Activated T-helper 2 cell treated with anti-CD3 and anti-CD28 coated beads, Interferon-gamma antibody, Interleukin-2, Interleukin-4, amounts not matched to agents 10 μg/mL and 5 μg/mL and 100 μg/mL, durations not matched to agents 14 hours and 24 hours and 36 hours (primary cell): ENCODE measurements around the gene LASP1. TPM values are rescaled to one million over a fixed set of nuclear protein-coding genes. Genes with fewer than 3 reads are reported as not detected.
"Not testable (repeated sequence)": the region's sequence is repeated elsewhere in the genome, so short reads cannot be mapped to it uniquely, and the experiment has no call there.

Experiments used
- DNase-seq: peaks from one replicate; pipeline ENCODE4 v3.0.0; 2021; ENCODE audit warnings: low spot score
- H3K27ac Mint-ChIP-seq: one replicate; pipeline ENCODE4 v1.8.0; 2021; ENCODE audit warnings: mixed read lengths
- H3K27me3 Mint-ChIP-seq: one replicate; pipeline ENCODE4 v1.8.0; 2021; ENCODE audit warnings: low read depth, mixed read lengths
- H3K36me3 Mint-ChIP-seq: one replicate; pipeline ENCODE4 v1.8.0; 2021; ENCODE audit warnings: low read depth, mixed read lengths
- H3K4me1 Mint-ChIP-seq: one replicate; pipeline ENCODE4 v1.8.0; 2021; ENCODE audit warnings: low read depth, mixed read lengths
- H3K4me3 Mint-ChIP-seq: one replicate; pipeline ENCODE4 v1.8.0; 2021; ENCODE audit warnings: low read depth, mild to moderate bottlenecking, moderate library complexity, mixed read lengths
- H3K9me3 Mint-ChIP-seq: one replicate; pipeline ENCODE4 v1.8.0; 2021; ENCODE audit warnings: mixed read lengths
- intact Hi-C: fragments of 100-400 bp; cut with micrococcal nuclease; formaldehyde crosslinking; loops from one replicate; pipeline ENCODE4 v1.15.1; 2023
- total RNA-seq: library from RNA; stranded (reverse); gene quantifications from 2 replicates; pipeline ENCODE4 v1.2.3, GENCODE V29; 2022

LASP1 gene
- total RNA-seq, 1 donor from 2014 or later = 151 TPM

DNA sequence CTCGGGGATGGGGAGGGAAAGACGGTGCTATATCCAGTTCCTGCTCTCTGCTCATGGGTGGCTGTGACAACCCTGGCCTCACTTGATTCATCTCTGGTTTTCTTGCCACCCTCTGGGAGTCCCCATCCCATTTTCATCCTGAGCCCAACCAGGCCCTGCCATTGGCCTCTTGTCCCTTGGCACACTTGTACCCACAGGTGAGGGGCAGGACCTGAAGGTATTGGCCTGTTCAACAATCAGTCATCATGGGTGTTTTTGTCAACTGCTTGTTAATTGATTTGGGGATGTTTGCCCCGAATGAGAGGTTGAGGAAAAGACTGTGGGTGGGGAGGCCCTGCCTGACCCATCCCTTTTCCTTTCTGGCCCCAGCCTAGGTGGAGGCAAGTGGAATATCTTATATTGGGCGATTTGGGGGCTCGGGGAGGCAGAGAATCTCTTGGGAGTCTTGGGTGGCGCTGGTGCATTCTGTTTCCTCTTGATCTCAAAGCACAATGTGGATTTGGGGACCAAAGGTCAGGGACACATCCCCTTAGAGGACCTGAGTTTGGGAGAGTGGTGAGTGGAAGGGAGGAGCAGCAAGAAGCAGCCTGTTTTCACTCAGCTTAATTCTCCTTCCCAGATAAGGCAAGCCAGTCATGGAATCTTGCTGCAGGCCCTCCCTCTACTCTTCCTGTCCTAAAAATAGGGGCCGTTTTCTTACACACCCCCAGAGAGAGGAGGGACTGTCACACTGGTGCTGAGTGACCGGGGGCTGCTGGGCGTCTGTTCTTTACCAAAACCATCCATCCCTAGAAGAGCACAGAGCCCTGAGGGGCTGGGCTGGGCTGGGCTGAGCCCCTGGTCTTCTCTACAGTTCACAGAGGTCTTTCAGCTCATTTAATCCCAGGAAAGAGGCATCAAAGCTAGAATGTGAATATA is 50.8 kb downstream of the LASP1 start:
- intact Hi-C loops = no loop called here
- no peak for DNase-seq
- Mint-ChIP-seq H3K9me3 (no peaks in the 10 kb centered on the region), H3K4me1 (peaks cover 12% of the 10 kb centered on the region), H3K27ac (no peak overlapping the region), H3K36me3 (peaks cover 38% of the 10 kb centered on the region), H3K27me3 (no peaks in the 10 kb centered on the region), H3K4me3 (no peak overlapping the region)

DNA sequence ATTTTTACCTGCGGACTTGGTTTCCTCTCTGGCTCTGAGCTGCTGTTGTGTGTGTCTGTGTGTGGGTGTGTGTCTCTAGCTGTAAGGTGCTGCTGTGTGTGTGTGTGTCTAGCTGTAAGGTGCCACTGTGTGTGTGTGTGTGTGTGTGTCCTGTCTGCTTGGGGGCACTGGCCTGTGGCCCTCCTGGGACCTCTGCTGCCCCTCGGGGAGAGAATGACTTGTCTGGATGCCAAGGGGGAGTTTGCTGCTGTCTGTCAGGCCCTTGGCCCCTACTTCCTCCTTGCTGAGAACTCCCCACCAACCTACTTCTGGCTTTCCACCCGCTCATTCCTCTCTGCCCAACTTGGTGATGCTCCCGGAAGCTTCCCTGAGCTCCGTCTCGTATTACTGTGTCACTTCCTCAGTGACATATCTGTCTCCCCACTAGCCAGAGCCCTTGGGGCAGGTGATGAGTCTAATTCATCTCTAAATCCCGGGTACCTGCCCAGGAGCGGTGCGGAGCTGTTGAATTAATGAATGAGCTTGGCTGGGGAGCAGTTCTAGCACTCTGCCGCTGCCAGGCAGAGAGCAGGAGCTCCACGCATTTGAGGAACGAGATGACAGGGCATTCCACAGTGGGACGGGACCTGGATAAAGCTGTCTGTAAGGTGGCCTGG is 52.0 kb downstream of the LASP1 start:
- no peak overlapping the region for H3K27ac Mint-ChIP-seq
- peaks cover 22% of the 10 kb centered on the region for H3K4me1 Mint-ChIP-seq
- H3K27me3 Mint-ChIP-seq = no peaks in the 10 kb centered on the region
- H3K4me3 Mint-ChIP-seq = no peak overlapping the region
- intact Hi-C loops = no loop called here
- H3K9me3 Mint-ChIP-seq = no peaks in the 10 kb centered on the region
- DNase-seq = peak; percentile 5
- H3K36me3 Mint-ChIP-seq = peaks cover 31% of the 10 kb centered on the region

DNA sequence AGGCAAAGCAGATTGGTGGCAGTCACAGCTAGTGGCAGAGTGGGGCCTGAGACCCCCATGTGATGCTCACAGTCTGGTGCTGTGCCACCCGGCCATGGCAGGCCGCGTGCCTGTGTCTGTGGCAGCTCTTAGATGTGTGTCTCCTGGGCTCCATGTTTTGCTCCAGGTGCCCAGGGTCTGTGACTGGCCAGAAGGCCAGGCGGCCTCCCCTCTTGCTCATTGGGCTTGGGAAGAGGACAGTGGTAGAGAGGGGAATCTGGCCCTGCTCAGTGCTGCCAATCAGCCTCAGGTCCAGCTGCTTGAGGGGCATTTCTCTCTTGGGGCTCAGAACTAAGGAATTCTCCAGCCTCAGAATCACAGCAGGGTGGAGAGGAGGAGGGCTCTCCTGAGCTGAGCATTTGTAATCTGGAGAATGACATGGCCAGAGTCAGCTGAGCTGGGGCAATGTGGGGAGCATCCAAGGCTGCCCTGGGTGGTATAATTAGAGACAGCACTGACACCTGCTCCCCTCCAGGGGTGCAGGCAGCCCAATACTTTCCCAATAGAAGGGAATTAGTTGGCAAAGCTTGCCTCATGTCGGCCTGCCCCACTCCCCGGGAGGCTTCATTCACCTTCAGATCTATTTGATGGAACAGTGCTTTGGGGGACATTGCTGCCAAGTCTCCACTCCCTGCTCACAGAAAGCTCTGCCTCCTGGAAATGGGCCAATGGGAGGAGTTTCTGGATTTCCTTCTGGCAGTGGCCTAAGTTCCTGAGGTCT is 52.9 kb downstream of the LASP1 start:
- H3K4me3 Mint-ChIP-seq = no peak overlapping the region
- no peaks in the 10 kb centered on the region for H3K9me3 Mint-ChIP-seq
- peaks cover 26% of the 10 kb centered on the region for H3K4me1 Mint-ChIP-seq
- DNase-seq = peak; percentile 6
- H3K27me3 Mint-ChIP-seq = no peaks in the 10 kb centered on the region
- intact Hi-C loops = no loop called here
- peaks cover 25% of the 10 kb centered on the region for H3K36me3 Mint-ChIP-seq
- no peak overlapping the region for H3K27ac Mint-ChIP-seq

DNA sequence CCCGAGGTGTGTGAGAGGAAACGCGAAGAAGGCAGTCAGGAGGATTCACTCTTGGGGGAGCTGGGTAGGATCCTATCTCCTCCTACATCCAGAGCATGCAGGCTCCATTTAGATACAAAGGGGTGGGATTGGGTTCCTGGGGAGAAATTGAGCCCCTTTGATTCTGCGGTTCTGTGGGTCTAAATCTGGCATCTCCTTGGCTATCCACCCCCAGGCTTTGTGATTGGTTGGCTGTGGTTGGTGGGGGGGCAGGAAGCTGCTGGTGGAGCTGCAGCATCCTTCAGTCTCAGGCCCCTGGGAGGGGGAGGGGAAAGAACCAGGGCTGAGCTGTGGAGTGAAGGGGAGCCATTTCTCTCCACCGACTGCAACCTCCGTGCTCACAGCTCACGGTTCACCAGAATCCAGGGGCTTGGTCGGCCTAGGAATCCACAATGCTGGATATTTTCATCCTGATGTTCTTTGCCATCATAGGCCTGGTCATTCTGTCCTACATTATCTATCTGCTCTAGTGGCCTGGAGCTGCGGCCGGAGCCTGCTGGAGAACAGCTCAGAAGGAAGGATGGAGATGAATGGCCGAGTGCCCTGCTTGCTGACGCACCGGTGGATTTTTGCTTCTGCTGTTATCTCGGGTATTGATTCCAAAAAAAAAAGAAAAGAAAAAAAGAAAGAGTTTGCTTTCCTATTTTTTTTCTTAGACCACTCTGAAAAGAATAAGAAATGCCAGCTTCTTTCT is 55.6 kb downstream of the LASP1 start, which contains the start of gene LASP1NB:
Gene LASP1NB, plus strand, starts transcription at position 352 of the 733 bp plus-strand sequence.
- H3K9me3 Mint-ChIP-seq = no peaks in the 10 kb centered on the region
- intact Hi-C loops = no loop called here
- no peaks in the 10 kb centered on the region for H3K27me3 Mint-ChIP-seq
- H3K36me3 Mint-ChIP-seq = peaks cover 2% of the 10 kb centered on the region
- no peak for DNase-seq
- H3K27ac Mint-ChIP-seq = no peak within 1 kb of the TSS
- peaks cover 24% of the 10 kb centered on the region for H3K4me1 Mint-ChIP-seq
- no peak within 1 kb of the TSS for H3K4me3 Mint-ChIP-seq

DNA sequence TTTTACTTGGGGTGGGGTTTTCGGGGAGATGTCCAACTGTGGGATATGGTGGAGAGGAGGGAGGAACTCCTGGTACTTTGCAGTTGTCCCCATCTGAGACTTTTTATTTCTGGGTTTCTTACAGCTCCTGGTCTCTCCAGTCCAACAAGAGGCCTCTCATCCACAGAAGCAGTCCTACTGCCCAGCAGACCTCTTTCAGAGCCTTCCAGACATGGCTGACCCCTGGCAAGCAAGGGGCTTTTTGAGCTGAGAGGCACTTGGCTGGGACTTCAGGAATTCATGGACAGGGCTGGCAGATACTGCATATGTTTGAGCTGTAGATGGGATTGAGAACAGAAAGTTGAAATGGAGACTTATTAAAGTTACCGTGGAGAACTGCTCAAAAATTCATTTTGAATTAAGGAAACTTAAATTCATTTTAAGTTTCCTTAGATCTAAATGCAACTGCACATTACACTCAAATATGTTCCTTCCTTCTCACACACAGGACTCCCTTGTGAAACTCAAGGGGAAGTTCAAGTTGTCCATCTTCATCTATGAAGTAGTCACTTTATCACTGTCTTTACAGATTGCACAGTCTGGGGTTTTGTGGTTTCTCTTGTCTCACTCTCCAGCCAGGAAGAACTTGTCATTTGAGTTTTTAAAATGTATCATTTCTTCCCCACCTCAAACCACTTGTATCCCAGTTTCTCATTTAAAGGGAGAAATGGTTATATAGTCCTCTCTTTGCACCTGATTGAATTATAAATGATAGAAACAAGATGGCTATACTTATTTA is 56.6 kb downstream of the LASP1 start:
- H3K9me3 Mint-ChIP-seq = no peaks in the 10 kb centered on the region
- H3K36me3 Mint-ChIP-seq = no peaks in the 10 kb centered on the region
- no peak for DNase-seq
- H3K27me3 Mint-ChIP-seq = no peaks in the 10 kb centered on the region
- H3K4me1 Mint-ChIP-seq = peaks cover 24% of the 10 kb centered on the region
- H3K4me3 Mint-ChIP-seq = peak overlapping the region; percentile 23
- intact Hi-C loops = loop anchor here (2.0 kb wide), 2 partner anchors 28 to 56 kb away; partner anchors contain the start of gene LASP1
- H3K27ac Mint-ChIP-seq = peak overlapping the region; percentile 44

DNA sequence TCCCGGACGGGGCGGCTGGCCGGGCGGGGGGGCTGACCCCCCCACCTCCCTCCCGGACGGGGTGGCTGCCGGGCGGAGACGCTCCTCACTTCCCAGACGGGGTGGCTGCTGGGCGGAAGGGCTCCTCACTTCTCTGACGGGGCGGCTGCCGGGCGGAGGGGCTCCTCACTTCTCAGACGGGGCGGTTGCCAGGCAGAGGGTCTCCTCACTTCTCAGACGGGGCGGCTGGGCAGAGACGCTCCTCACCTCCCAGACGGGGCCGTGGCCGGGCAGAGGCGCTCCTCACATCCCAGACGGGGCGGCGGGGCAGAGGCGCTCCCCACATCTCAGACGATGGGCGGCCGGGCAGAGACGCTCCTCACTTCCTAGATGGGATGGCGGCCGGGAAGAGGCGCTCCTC is 60.9 kb downstream of the LASP1 start:
- H3K9me3 Mint-ChIP-seq, H3K36me3 Mint-ChIP-seq, intact Hi-C loops, DNase-seq, H3K4me3 Mint-ChIP-seq, H3K27ac Mint-ChIP-seq: not testable (repeated sequence)
- peaks cover 14% of the 10 kb centered on the region for H3K4me1 Mint-ChIP-seq
- peaks cover 13% of the 10 kb centered on the region for H3K27me3 Mint-ChIP-seq

DNA sequence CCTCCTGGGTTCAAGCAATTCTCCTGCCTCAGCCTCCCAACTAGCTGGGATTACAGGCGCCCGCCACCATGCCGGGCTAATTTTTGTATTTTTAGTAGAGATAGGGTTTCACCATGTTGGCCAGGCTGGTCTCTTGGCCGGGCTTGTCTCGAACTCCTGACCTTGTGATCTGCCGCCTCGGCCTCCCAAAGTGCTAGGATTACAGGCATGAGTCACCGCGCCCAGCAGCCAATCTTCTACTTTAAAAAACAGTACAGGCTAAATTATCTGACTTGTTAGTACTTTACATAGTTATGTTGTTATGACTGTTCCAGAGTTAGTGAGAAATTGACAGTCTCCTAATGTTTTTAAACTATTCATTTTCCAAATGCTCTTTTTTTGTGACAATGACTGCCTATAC is 64.1 kb downstream of the LASP1 start:
- intact Hi-C loops, H3K9me3 Mint-ChIP-seq, H3K4me3 Mint-ChIP-seq, H3K27ac Mint-ChIP-seq, H3K4me1 Mint-ChIP-seq, DNase-seq, H3K36me3 Mint-ChIP-seq: not testable (repeated sequence)
- H3K27me3 Mint-ChIP-seq = peaks cover 21% of the 10 kb centered on the region

DNA sequence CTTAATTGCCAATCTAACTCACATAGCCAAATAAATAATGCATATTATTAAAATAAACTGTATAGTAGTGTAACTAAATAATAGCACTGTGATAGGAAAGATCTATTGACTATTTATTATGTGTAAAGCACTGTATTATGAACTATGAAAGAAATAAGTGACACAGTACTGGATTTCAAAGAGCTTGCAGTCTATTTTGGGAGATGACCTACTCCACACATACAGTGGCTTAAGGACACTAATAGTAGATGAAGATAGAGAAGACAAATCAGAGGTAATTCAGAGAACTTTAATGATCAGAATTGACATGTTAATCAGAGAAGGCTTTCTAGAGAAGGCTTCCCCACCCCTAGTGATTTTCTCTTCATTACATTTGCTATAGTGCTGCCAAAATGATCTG is 70.1 kb downstream of the LASP1 start:
- H3K4me3 Mint-ChIP-seq = no peak overlapping the region
- H3K4me1 Mint-ChIP-seq = peaks cover 7% of the 10 kb centered on the region
- no peaks in the 10 kb centered on the region for H3K9me3 Mint-ChIP-seq
- H3K36me3 Mint-ChIP-seq = no peaks in the 10 kb centered on the region
- no peak for DNase-seq
- no peak overlapping the region for H3K27ac Mint-ChIP-seq
- intact Hi-C loops = no loop called here
- H3K27me3 Mint-ChIP-seq = peaks cover 14% of the 10 kb centered on the region

DNA sequence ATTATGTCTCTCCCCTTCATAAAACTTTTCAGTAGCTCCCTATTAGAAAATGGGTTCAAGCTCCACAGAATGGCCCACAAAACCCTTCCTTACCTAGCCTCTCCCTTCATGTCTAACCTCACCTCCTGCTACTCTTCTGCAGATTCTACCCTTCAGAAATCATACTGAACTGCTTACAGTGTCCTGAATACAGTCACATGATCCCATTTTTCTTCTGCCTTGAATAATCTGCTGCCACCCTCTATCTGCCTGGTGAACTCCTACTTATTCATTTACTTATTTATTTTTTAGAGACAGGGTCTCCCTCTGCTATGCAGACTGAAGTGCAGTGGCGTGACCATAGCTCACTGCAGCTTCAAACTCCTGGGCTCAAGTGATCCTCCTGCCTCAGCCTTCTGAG is 70.5 kb downstream of the LASP1 start:
- no peak for DNase-seq
- Mint-ChIP-seq H3K27ac (no peak overlapping the region), H3K4me3 (no peak overlapping the region), H3K4me1 (peaks cover 7% of the 10 kb centered on the region), H3K36me3 (no peaks in the 10 kb centered on the region), H3K9me3 (no peaks in the 10 kb centered on the region), H3K27me3 (peaks cover 12% of the 10 kb centered on the region)
- intact Hi-C loops = no loop called here

DNA sequence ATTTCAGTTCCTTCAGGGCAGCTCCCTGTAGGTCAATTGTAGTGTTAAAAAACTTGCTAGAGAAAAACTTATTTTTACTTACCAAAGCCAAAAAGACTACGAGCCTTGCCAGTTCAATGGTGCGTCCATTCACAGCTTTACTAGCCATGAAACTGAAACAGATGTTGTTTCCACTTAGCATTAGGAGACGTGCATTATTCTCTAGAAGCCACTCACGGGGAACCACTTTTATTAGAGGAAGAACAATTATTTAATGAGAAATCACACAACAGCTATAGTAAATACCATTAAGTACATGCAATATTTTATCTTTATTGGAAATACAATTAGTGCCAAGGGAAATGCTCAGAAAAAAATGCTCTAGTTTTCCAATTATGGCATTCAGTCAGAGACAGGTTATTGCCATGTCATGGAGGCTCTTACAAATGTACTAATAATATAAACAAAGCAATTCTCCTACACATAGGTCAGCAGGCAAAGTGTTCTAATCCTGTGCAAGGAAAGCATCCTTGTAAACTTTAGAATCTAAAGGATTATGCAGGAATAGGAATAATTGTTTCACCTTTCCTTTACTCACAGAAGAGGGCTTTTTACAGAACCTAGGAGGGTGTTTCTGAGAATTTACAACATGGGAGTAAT is 73.0 kb downstream of the LASP1 start:
- Mint-ChIP-seq H3K36me3 (no peaks in the 10 kb centered on the region), H3K9me3 (no peaks in the 10 kb centered on the region), H3K27me3 (no peaks in the 10 kb centered on the region), H3K27ac (no peak overlapping the region), H3K4me3 (no peak overlapping the region), H3K4me1 (peaks cover 7% of the 10 kb centered on the region)
- no peak for DNase-seq
- intact Hi-C loops = no loop called here

DNA sequence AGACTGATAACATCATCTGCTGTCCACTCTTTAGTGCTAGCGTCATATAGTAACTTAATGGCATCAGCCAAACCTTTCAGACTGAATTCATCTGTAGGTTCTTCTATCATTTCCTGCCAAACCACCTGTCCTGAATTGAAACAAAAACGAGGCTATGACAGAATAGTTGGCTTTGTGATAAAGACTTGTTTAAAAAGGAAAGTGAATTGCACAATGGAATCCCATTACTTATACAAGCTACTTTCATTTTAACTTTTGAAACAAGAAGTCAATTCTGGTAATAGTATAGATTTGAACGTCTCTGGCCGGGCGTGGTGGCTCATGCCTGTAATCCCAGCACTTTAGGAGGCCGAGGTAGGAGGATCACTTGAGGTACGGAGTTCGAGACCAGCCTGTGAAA is 73.7 kb downstream of the LASP1 start:
- Mint-ChIP-seq H3K36me3 (no peaks in the 10 kb centered on the region), H3K27me3 (no peaks in the 10 kb centered on the region), H3K4me1 (peaks cover 7% of the 10 kb centered on the region), H3K9me3 (no peaks in the 10 kb centered on the region), H3K27ac (no peak overlapping the region), H3K4me3 (no peak overlapping the region)
- DNase-seq = no peak
- intact Hi-C loops = no loop called here
